Measurements from ENCODE around the gene ERCC2.

- TF ChIP-seq, protein P1, sequence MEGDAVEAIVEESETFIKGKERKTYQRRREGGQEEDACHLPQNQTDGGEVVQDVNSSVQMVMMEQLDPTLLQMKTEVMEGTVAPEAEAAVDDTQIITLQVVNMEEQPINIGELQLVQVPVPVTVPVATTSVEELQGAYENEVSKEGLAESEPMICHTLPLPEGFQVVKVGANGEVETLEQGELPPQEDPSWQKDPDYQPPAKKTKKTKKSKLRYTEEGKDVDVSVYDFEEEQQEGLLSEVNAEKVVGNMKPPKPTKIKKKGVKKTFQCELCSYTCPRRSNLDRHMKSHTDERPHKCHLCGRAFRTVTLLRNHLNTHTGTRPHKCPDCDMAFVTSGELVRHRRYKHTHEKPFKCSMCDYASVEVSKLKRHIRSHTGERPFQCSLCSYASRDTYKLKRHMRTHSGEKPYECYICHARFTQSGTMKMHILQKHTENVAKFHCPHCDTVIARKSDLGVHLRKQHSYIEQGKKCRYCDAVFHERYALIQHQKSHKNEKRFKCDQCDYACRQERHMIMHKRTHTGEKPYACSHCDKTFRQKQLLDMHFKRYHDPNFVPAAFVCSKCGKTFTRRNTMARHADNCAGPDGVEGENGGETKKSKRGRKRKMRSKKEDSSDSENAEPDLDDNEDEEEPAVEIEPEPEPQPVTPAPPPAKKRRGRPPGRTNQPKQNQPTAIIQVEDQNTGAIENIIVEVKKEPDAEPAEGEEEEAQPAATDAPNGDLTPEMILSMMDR (IDR thresholded peaks at IDR 0.05; ENCODE audit: low read depth, low read length, poor library complexity, severe bottlenecking) = no peak
- no peak for TF ChIP-seq EZH2phosphoT487 (IDR thresholded peaks at IDR 0.05; ENCODE audit: borderline replicate concordance, low read length)
These were observed 44.1 kb upstream of the ERCC2 start for GRCh38 chr19:45414468-45414867.

Measured in DOHH2 (cell line).